HUDEP-2 (cell line): ENCODE results near the gene UNK.

Source experiments
- DNase-seq, 76 experiments: peaks; one replicate each; lab custom pipeline; 2025; ENCODE audit not compliant: unreplicated experiment in 76 of 76; lab: John Stamatoyannopoulos, UW

UNK gene

DNA sequence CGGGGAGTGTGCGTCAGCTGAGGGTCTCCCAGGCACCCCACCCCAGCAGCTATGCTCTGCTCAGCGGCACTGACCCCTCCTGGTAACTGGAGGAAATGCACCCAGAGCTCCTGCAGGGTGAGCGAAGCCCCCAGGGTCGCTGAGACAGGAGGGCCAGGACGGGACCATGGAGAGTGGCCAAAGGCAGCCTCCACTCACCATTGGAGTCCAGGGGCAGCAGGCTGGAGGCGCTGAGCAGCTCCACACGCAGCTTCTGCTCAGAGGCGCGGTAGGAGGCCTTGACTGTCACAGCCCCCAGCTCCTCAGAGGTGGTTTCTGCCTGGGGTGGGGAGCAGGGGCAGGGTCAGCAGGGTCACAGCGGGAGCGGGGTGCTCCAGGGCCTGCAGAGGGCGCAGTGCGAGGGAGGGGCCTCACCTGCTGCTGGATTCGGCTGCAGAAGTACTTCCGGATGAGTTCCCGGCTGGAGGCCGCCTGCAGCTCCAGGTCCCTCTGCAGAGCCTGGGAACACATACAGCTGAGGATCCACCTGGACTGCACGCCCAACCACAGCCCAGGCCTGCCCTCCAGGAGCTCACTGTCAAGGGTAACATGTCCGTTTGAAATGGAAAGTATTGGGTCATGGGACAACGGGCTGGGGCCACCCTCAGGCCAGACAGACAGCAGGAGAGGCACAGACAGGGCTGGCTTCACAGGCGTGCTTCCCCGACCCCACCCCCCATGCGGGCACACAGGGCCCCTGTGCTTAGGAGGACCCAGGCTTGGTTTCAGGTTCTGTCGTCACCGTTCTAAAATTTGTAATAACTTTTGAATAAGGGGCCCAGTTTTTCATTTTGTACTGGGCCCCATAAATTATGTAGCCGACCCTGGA lies 45.8 kb downstream of the UNK start:
- no peak for DNase-seq

- no peak for DNase-seq
Measured at GRCh38 chr17:75831032-75831571, 46.5 kb downstream of the UNK start.

GRCh38 chr17:75832164-75832651 lies 47.6 kb downstream of the UNK start:
- DNase-seq, result no peak

DNA sequence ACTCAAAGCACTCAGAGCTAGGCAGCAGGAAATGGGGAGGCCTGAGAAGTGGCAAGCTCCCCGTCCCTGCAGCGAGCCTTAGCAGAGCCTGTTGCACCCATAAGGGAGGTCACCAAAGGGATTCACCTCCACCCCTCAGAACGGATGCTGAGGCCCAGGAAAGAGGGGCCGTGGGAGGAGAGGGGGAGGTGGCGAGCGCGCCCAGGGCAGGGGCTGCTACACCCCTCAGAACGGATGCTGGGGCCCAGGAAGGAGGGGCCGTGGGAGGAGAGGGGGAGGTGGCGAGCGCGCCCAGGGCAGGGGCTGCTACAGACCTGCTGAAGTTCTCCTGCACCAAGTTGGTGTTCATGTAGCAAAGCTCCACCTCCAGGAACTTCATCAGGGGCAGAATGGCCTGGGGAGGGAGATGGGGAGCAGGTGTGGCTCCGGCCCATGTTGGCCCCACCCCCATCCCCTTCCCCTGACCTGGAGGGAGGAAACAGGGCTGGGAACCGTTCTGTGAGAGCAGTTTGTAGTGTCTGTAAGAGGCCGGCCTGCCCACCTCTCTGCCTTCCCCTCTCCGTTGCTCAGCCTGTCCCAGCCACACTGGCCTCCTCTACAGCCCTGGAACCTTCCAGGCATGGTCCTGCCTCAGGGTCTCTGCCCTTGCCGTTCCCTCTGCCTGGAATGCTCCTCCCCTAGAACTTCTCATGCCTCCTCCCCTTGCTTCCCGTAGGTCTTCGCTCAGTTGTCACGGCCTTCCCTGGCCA lies 48.2 kb downstream of the UNK start:
- DNase-seq, result no peak

GRCh38 chr17:75834279-75834920 lies 49.8 kb downstream of the UNK start:
- DNase-seq, result no peak

DNA sequence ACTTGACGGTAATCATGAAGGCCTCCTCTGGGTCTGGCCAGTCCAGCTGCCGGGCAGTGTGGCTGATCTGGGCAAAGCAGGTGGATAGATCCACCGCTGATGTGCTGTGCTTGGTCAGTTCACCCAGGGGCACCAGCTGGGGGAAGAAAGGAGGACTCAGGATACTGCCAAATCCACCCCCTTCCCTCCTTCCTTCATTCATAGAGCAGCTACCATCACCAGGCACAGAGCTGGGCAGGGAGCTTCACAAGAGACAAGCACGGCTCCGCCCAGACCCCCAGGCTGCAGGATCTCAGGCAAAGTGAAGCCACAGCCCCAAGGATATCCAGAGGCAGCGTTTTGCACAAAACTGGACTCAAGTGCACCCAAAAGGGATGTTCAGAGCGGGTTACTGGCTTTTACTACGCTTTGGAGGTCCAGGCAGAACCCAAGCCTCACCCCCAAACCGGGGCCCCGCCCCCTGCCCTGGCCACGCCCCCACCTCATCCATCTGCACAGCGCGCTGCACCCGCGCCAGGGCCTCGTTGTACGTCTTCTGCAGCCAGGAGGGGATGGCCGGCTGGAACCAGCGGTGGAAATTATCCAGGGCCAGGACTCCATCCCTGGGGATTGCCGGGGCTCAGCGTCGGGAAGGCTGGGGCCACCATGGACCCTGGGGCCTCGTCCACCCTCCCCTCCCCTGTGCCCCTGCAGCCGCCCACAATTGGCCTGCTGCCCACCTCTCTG lies 50.5 kb downstream of the UNK start:
- DNase-seq, result no peak

- DNase-seq, result no peak
Measured at GRCh38 chr17:75835654-75835987, 51.0 kb downstream of the UNK start.

GRCh38 chr17:75836605-75837004 lies 52.0 kb downstream of the UNK start:
- DNase-seq, result no peak

GRCh38 chr17:75837899-75838298 lies 53.3 kb downstream of the UNK start:
- DNase-seq, result no peak

GRCh38 chr17:75838410-75838809 lies 53.8 kb downstream of the UNK start:
- DNase-seq, result no peak

- no peak for DNase-seq
Measured at GRCh38 chr17:75839942-75840798, 55.6 kb downstream of the UNK start.

GRCh38 chr17:75840799-75841164 lies 56.2 kb downstream of the UNK start:
- DNase-seq, result no peak

- DNase-seq, result no peak
Measured at GRCh38 chr17:75842411-75842810, 57.8 kb downstream of the UNK start.

- peak in 1 of 76 experiments; percentile 48 for DNase-seq
Measured at GRCh38 chr17:75842963-75843576, 58.5 kb downstream of the UNK start.

DNA sequence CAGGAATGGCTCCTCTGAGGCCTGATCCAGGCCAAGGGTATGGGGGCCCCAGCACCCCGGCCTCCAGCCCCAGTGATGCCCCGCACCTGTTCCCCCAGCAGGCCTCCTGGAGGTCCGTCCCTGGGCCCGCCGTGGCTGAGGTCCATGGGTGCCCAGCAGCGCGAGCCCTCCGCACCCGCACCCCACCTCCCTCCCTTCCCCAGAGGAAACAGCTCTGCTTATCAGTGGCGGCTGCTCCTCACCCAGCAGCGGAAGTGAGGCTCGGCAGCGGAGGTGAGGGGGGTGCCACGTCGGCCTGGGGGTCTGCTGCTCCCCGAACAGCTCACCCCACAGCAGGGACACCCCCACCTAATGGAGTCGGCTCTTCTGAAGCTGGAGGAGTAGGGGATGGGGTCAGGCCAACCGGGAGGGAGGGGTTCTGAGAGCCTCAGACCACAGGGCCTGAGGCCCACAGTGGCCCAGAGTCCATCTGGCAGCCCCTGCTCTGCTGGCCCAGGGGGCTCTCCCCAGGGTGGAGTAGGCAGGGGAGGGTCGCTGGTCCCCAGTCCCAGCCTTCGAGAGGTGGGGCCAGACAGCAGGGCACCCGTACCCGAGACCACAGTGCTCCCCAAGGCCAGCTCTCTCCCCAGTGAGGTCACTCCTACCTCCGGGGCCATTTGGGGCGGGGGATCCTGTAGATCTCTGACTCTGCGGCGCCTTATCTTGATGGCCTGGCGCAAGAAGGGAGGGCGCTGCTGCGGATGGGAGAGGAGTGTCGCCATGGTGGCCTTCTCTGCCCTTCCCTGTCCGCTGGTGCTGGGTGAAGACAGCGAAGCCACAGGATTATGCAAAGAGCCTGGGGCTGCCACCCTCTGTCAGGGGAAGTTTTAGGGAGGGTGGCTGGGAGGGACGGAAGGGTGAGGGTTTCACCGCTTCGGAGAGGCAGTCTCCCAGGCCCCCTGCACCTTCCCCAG lies 59.2 kb downstream of the UNK start, which contains the start of gene UNC13D:
TSS of gene UNC13D (minus strand) at position 828 of the 953 bp plus-strand sequence. CDS start at position 761, 67 bp downstream.
- DNase-seq, result peak in 71 of 76 experiments; percentile 28 to 89 (median 62)

DNA sequence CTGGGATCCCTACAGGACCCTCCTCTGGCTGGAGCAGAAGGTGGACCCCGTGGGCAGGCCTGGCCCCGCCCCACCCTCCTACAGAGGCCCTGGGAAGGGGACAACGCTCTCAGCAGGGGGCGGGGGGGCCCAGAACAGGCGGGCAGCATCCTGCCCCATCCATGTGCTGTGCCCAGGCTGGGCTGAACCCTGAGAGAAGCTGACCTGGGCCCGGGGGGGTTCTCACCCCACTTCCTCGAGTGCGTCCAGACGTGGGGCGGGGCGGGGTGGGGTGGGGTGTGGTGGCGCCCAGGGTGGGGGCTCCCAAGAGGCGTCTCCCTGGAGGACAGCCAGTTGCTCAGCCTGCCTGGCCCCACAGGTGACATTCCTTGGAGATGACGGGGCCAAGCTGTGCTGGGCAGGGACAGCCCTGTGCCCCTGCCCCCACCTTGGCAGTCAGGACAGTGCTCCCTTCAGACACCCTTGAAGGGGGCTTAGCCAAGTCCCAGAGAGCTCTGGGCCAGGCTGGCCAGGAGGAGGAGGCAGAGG lies 60.0 kb downstream of the UNK start:
- DNase-seq, result peak in 58 of 76 experiments; percentile 22 to 82 (median 54)

DNA sequence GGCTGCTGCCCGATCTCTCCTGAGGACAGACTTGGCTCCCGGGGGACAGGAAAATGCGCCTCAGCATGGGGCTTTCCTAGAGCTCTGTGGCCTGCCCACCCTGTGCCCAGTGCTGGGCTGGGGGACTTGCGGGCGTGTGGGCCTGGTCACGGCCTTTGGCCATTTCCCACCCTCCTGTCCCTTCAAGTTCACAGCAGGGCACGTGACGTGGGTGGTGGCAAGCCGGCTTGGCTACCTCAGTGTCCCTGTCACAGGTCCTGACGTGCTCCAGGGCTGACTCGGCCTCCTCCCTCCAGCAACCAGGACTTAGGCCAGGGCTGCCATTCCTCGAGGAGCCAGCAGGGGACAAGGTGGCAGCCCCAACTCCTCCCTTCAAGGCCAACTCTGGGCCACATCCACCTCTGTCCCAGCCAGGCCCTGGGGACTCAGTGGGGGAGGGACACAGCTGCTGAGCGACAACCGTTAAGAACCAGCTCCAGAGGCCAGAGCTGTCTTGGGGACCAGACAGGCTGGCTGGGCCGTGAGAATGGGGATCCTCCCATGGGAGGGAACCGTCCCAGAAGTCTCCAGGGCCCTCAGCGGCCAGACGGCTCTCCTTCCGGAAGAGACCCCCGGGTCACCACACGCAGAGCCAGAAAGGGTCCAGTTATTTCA lies 60.6 kb downstream of the UNK start:
- DNase-seq, result peak in 75 of 76 experiments; percentile 32 to 98 (median 92)
